HEK293 (cell line): ENCODE data around the gene GGA1.
A peak's percentile ranks its signal among the peaks of the same experiment; 100 is the strongest.

Experiments
- CTCF ChIA-PET: fragments of 350-600 bp; formaldehyde crosslinking; extraction: SDS; loops from one replicate; lab custom pipeline; 2021; ENCODE audit warnings: antibody characterized with exemption; lab: Yijun Ruan, JAX
- POLR2A ChIA-PET: fragments of 300-600 bp; formaldehyde crosslinking; extraction: SDS; loops from one replicate; lab custom pipeline; 2020; ENCODE audit warnings: antibody characterized with exemption, inconsistent platforms; lab: Yijun Ruan, JAX
- H3K27ac ChIP-seq: fragments of 200-500 bp; sonication (Bioruptor generic); 2 replicates; pipeline ENCODE4 v1.5.1; 2014; ENCODE audit warnings: low read depth, low read length, control low read depth, inconsistent platforms; ENCODE audit errors: extremely low read depth
- H3K36me3 ChIP-seq, 2 experiments: fragments of 200-500 bp in 1 of 2; sonication (Bioruptor generic) in 1 of 2; 1 replicate in 1 of 2; 2 replicates in 1 of 2; pipeline ENCODE4 v1.5.1; 2014 to 2017; ENCODE audit warnings: inconsistent platforms in 2 of 2, low read length in 2 of 2; ENCODE audit not compliant: control insufficient read depth in 2 of 2, insufficient read depth in 1 of 2
- H3K4me1 ChIP-seq: fragments of 200-500 bp; sonication (Bioruptor generic); 2 replicates; pipeline ENCODE4 v1.5.1; 2014; ENCODE audit warnings: mild to moderate bottlenecking, low read length, inconsistent platforms; ENCODE audit not compliant: control insufficient read depth, insufficient read depth
- H3K4me3 ChIP-seq: 2 replicates; pipeline ENCODE4 v1.5.1; 2011; ENCODE audit warnings: low read depth, mild to moderate bottlenecking, control low read depth, low read length, moderate library complexity
- H3K9me3 ChIP-seq: fragments of 200-500 bp; sonication (Bioruptor generic); 2 replicates; pipeline ENCODE4 v1.5.1; 2014; ENCODE audit warnings: low read depth, low read length, inconsistent platforms; ENCODE audit not compliant: control insufficient read depth, insufficient read depth
- EGR2 ChIP-seq: fragments of 450-650 bp; formaldehyde crosslinking; IDR thresholded peaks from 2 replicates; pipeline ENCODE4 v1.5.1; 2016; ENCODE audit warnings: low read depth, missing biosample characterization, missing genetic modification characterization
- GFI1B ChIP-seq: fragments of 450-650 bp; formaldehyde crosslinking; IDR thresholded peaks from 2 replicates; pipeline ENCODE4 v1.5.1; 2016; ENCODE audit warnings: missing biosample characterization, missing genetic modification characterization
- GLIS2 ChIP-seq: fragments of 450-650 bp; formaldehyde crosslinking; IDR thresholded peaks from 2 replicates; pipeline ENCODE4 v1.5.1; 2016; ENCODE audit warnings: missing biosample characterization, missing genetic modification characterization
- SCRT1 ChIP-seq: fragments of 450-650 bp; formaldehyde crosslinking; IDR thresholded peaks from 2 replicates; pipeline ENCODE4 v1.5.1; 2016; ENCODE audit warnings: missing biosample characterization, missing genetic modification characterization, borderline replicate concordance
- SCRT2 ChIP-seq: fragments of 450-650 bp; formaldehyde crosslinking; IDR thresholded peaks from 2 replicates; pipeline ENCODE4 v1.5.1; 2016; ENCODE audit warnings: missing biosample characterization, missing genetic modification characterization
- ZBTB48 ChIP-seq: fragments of 450-650 bp; formaldehyde crosslinking; IDR thresholded peaks from 2 replicates; pipeline ENCODE4 v1.5.1; 2016; ENCODE audit warnings: missing biosample characterization, missing genetic modification characterization
- ZBTB7A ChIP-seq: fragments of 450-650 bp; formaldehyde crosslinking; IDR thresholded peaks from 2 replicates; pipeline ENCODE4 v1.5.1; 2016; ENCODE audit warnings: low read depth, missing biosample characterization, missing genetic modification characterization
- ZFHX2 ChIP-seq: fragments of 450-650 bp; formaldehyde crosslinking; conservative IDR thresholded peaks from 2 replicates; pipeline ENCODE4 v1.5.1; 2016; ENCODE audit warnings: missing biosample characterization, missing genetic modification characterization
- ZNF133 ChIP-seq: fragments of 450-650 bp; formaldehyde crosslinking; IDR thresholded peaks from 2 replicates; pipeline ENCODE4 v1.5.1; 2016; ENCODE audit warnings: missing biosample characterization, missing genetic modification characterization
- ZNF148 ChIP-seq: fragments of 450-650 bp; formaldehyde crosslinking; IDR thresholded peaks from 2 replicates; pipeline ENCODE4 v1.5.0; 2017; ENCODE audit warnings: missing biosample characterization, missing genetic modification characterization, borderline replicate concordance
- ZNF184 ChIP-seq: fragments of 450-650 bp; IDR thresholded peaks from 2 replicates; pipeline ENCODE4 v1.5.1; 2018; ENCODE audit warnings: missing biosample characterization, mild to moderate bottlenecking, missing genetic modification characterization
- ZNF202 ChIP-seq: fragments of 450-650 bp; formaldehyde crosslinking; IDR thresholded peaks from 2 replicates; pipeline ENCODE4 v1.5.1; 2016; ENCODE audit warnings: missing biosample characterization, missing genetic modification characterization, borderline replicate concordance
- ZNF292 ChIP-seq: fragments of 450-650 bp; formaldehyde crosslinking; IDR thresholded peaks from 2 replicates; pipeline ENCODE4 v1.5.1; 2016; ENCODE audit warnings: low read depth, missing biosample characterization, missing genetic modification characterization, borderline replicate concordance
- ZNF416 ChIP-seq: fragments of 450-650 bp; formaldehyde crosslinking; IDR thresholded peaks from 2 replicates; pipeline ENCODE4 v1.5.1; 2016; ENCODE audit warnings: missing biosample characterization, missing genetic modification characterization
- ZNF48 ChIP-seq: fragments of 450-650 bp; formaldehyde crosslinking; IDR thresholded peaks from 2 replicates; pipeline ENCODE4 v1.5.1; 2016; ENCODE audit warnings: missing biosample characterization, missing genetic modification characterization
- ZNF600 ChIP-seq: fragments of 450-650 bp; formaldehyde crosslinking; IDR thresholded peaks from 2 replicates; pipeline ENCODE4 v1.5.1; 2016; ENCODE audit warnings: missing biosample characterization, missing genetic modification characterization
- ZNF792 ChIP-seq: fragments of 450-650 bp; formaldehyde crosslinking; IDR thresholded peaks from 2 replicates; pipeline ENCODE4 v1.5.1; 2016; ENCODE audit warnings: missing biosample characterization, missing genetic modification characterization
- ZSCAN18 ChIP-seq: fragments of 450-650 bp; formaldehyde crosslinking; IDR thresholded peaks from 2 replicates; pipeline ENCODE4 v1.5.1; 2016; ENCODE audit warnings: missing biosample characterization, missing genetic modification characterization
- TF ChIP-seq, protein P1 (sequence below): fragments of 450-650 bp; IDR thresholded peaks from 2 replicates; pipeline ENCODE4 v1.5.1; 2018; ENCODE audit warnings: missing biosample characterization, missing genetic modification characterization
- TF ChIP-seq, protein P2 (sequence below): fragments of 450-650 bp; formaldehyde crosslinking; IDR thresholded peaks from 2 replicates; pipeline ENCODE4 v1.5.1; 2016; ENCODE audit warnings: missing biosample characterization, missing genetic modification characterization, low read depth
- TF ChIP-seq, protein P3 (sequence below): fragments of 450-650 bp; formaldehyde crosslinking; IDR thresholded peaks from 2 replicates; pipeline ENCODE4 v1.5.1; 2016; ENCODE audit warnings: missing biosample characterization, missing genetic modification characterization

Gene GGA1

DNA sequence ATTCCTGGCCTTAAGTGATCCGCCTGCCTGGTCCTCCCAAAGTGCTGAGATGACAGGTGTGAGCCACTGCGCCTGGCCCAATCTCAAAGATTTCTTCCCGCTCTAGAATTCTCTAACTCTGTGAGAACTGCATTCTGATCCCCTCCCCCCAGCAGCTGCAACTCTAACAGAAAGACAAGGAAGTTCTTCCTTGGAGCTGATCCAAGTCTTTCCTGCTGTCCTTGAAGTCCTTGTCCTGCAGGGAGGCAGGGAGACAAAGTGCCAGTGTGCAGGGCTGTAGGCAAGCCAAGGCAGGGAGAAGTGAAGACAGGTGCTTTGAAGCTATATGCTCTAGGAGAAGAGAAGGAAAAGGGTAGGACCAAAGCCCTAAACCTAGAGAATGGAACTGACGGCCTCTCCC, 9.5 kb upstream of the GGA1 start:
- CTCF ChIA-PET: interaction anchor here (0.7 to 14.5 kb wide), 6 partner anchors 8 to 56 kb away, joined by 3 to 287 read pairs (median 4); no protein-coding TSS in a partner anchor
- POLR2A ChIA-PET: interaction anchor here (0.6 to 1.1 kb wide), 2 partner anchors 9 to 65 kb away, joined by 3 to 6 read pairs; partner anchors contain the start of gene GGA1
- TF ChIP-seq ZNF792 (tag by site-specific recombination) (no peak), ZNF133 (tag by site-specific recombination) (no peak), ZNF48 (no peak), ZNF202 (tag by site-specific recombination) (no peak)
- TF ChIP-seq, protein P1, sequence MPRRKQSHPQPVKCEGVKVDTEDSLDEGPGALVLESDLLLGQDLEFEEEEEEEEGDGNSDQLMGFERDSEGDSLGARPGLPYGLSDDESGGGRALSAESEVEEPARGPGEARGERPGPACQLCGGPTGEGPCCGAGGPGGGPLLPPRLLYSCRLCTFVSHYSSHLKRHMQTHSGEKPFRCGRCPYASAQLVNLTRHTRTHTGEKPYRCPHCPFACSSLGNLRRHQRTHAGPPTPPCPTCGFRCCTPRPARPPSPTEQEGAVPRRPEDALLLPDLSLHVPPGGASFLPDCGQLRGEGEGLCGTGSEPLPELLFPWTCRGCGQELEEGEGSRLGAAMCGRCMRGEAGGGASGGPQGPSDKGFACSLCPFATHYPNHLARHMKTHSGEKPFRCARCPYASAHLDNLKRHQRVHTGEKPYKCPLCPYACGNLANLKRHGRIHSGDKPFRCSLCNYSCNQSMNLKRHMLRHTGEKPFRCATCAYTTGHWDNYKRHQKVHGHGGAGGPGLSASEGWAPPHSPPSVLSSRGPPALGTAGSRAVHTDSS: no peak
- TF ChIP-seq, protein P2, sequence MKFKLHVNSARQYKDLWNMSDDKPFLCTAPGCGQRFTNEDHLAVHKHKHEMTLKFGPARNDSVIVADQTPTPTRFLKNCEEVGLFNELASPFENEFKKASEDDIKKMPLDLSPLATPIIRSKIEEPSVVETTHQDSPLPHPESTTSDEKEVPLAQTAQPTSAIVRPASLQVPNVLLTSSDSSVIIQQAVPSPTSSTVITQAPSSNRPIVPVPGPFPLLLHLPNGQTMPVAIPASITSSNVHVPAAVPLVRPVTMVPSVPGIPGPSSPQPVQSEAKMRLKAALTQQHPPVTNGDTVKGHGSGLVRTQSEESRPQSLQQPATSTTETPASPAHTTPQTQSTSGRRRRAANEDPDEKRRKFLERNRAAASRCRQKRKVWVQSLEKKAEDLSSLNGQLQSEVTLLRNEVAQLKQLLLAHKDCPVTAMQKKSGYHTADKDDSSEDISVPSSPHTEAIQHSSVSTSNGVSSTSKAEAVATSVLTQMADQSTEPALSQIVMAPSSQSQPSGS: no peak
- TF ChIP-seq, all 188 proteins: peak for 0
- H3K4me3 ChIP-seq: no peak overlapping the region
- H3K36me3 ChIP-seq: no peaks in the 10 kb centered on the region
- no peak overlapping the region for H3K27ac ChIP-seq
- no peaks in the 10 kb centered on the region for H3K9me3 ChIP-seq
- peaks cover 4% of the 10 kb centered on the region; the same call in 1 of the 2 replicates for H3K4me1 ChIP-seq

GRCh38 chr22:37601203-37601539, 7.5 kb upstream of the GGA1 start:
- peaks cover 4% of the 10 kb centered on the region; the same call in 1 of the 2 replicates for H3K4me1 ChIP-seq
- CTCF ChIA-PET: interaction anchor here (1.2 to 14.5 kb wide), 4 partner anchors 9 to 58 kb away, joined by 3 to 287 read pairs (median 26); no protein-coding TSS in a partner anchor

More at GRCh38 chr22:37601203-37601539, 7.5 kb upstream of the GGA1 start:
- no peak overlapping the region for H3K4me3 ChIP-seq
- H3K36me3 ChIP-seq: no peaks in the 10 kb centered on the region
- TF ChIP-seq, protein P3, sequence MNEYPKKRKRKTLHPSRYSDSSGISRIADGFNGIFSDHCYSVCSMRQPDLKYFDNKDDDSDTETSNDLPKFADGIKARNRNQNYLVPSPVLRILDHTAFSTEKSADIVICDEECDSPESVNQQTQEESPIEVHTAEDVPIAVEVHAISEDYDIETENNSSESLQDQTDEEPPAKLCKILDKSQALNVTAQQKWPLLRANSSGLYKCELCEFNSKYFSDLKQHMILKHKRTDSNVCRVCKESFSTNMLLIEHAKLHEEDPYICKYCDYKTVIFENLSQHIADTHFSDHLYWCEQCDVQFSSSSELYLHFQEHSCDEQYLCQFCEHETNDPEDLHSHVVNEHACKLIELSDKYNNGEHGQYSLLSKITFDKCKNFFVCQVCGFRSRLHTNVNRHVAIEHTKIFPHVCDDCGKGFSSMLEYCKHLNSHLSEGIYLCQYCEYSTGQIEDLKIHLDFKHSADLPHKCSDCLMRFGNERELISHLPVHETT (tag by site-specific recombination): no peak
- peak; percentile 61 for TF ChIP-seq ZFHX2 (tag by site-specific recombination)
- TF ChIP-seq ZBTB7A (tag by site-specific recombination): no peak
- TF ChIP-seq ZNF600 (tag by site-specific recombination): no peak
- TF ChIP-seq ZNF416 (tag by site-specific recombination): no peak
- TF ChIP-seq ZNF292 (tag by site-specific recombination): no peak
- no peak for TF ChIP-seq ZNF148 (tag by site-specific recombination)
- TF ChIP-seq SCRT2 (tag by site-specific recombination): peak; percentile 65
- TF ChIP-seq EGR2: peak; percentile 60
- no peak for TF ChIP-seq ZNF184 (tag by site-specific recombination)
- peak; percentile 25; the same call in 1 of the 2 replicates for TF ChIP-seq SCRT1 (tag by site-specific recombination)
- no peak for TF ChIP-seq GFI1B (tag by site-specific recombination)
- no peak for TF ChIP-seq GLIS2
- no peak for TF ChIP-seq ZSCAN18 (tag by site-specific recombination)
- TF ChIP-seq ZBTB48 (tag by site-specific recombination): no peak
- TF ChIP-seq, all 188 proteins: peak for 4
- no peak overlapping the region for H3K27ac ChIP-seq
- H3K9me3 ChIP-seq: no peaks in the 10 kb centered on the region
- POLR2A ChIA-PET: interaction anchor here (0.6 kb wide), 1 partner anchor 72 kb away, joined by 3 read pairs; no protein-coding TSS in a partner anchor
